NCI-H1092 (cell line): ENCODE results near the gene SPTBN4.
"Not testable (repeated sequence)": the region's sequence is repeated elsewhere in the genome, so short reads cannot be mapped to it uniquely, and the experiment has no call there.

ENCODE experiments used
- DNase-seq: peaks from one replicate; lab custom pipeline; 2025; lab: John Stamatoyannopoulos, UW

SPTBN4 gene

DNA sequence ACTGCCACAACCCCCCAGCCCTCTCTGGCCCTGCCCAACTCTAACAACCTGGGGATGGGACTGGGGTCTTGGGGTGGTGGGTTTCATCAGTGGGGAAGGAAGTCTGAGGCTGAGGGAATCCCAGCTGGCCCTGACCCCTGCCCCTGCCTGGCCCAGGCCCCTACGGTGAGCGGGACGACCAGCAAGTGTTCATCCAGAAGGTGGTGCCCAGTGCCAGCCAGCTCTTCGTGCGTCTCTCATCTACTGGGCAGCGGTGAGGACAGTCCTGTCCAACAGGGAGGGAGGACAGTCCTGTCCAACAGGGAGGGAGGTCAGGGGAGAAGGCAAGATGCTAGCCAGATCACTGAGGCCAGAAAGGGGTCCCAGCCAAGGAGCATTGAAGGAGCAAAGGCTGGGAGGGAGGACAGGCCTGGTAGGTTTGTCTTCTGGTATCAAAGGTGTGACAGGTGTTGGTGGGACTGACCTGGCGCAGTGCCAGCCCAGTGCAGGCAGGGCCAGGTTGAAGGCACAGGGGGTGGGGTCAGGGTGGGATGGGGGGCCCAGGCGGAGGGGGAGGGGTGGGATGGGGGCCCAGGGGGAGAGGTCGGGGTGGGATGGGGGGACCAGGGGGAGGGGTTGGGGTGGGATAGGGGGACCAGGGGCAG is 122.2 kb downstream of the SPTBN4 start:
- DNase-seq: no peak

DNA sequence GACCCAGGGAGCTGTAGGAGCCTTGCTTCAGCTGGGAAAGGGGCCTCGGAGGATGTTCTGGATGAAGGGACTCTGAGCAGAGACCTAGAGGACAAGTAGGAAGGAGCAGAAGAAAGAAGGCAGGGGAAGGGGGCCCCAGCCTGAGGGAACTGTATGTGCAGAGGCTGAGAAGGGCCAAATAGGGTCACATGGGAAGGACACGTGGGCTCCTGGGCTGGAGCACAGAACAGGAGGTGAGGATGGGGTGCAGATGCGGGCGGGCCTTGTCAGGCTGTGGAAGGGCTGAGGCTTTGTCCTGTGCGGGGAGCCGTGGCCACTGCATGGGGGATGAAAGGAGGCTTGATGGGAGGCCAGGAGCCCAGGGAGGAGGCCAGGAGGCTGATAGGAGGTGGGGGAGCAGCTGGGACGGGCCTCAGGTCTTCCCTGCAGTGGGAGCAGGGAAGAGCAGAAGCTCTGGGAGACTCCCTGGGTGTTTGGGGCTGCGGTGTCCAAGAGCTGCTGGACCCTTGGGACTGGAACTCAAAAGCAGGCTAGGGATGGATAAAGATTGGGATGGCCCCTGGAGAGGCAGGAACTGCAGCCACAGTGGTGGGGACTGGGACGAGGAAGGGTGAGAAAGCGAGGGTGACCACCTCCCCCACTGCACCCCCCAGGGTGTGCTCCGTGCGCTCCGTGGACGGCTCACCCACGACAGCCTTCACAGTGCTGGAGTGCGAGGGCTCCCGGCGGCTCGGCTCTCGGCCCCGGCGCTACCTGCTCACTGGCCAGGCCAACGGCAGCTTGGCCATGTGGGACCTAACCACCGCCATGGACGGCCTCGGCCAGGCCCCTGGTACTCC is 123.0 kb downstream of the SPTBN4 start:
- no peak for DNase-seq

DNA sequence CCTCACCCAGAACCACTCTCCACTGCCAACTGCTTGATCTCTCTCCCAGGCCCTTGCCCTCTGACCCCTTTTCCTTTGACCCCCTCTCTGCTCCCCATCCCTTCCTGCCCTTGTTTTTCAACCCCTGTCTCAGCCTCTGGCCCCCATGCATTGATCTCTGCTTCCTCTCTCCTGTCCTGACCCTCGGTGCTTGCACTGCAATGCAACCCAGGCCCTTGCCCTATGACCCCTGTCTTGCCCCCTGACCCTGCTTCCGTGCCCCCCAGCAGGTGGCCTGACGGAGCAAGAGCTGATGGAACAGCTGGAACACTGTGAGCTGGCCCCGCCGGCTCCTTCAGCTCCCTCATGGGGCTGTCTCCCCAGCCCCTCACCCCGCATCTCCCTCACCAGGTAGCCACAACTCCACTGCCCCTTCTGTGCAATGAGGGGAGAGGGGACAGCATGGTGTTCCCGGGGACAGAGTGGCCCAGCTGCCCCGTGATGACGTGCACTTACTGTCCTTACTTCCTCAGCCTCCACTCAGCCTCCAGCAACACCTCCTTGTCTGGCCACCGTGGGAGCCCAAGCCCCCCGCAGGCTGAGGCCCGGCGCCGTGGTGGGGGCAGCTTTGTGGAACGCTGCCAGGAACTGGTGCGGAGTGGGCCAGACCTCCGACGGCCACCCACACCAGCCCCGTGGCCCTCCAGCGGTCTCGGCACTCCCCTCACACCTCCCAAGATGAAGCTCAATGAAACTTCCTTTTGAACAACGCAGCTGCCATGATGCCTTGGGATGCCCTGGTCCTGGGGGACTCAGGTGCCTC is 123.9 kb downstream of the SPTBN4 start:
- no peak for DNase-seq

DNA sequence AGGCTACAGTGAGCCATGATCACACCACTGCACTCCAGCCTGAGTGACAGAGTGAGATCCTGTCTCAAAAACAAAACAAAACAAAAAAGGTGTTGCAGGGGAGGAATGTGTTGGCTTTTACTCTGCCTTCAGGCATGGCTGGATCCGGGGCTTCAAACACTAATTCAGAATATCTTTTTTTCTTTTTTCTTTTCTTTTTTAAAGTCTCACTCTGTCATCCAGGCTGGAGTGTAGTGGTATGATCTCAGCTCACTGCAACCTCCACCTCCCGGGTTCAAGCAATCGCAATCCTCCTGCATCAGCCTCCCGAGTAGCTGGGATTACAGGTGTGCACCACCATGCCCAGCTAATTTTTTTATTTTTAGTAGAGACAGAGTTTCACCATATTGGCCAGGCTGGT is 124.9 kb downstream of the SPTBN4 start:
- DNase-seq: not testable (repeated sequence)

DNA sequence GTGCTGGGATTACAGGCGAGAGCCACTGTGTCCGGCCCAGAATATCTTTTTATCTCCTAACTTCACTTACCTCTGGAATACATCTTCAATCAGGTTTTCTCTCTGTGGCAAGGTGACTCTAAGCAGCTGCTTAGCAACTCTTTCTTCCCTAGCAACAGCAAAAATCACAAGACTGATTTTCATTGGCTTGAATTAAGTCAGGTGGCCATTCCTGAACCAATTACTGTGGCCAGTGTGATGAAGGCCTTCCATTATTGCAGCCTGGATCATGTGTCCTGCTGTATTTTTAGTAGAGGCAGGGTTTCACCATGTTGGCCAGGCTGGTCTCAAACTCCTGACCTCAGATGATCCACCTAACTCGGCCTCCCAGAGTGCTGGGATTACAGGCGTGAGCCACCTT is 125.4 kb downstream of the SPTBN4 start:
- DNase-seq: no peak

DNA sequence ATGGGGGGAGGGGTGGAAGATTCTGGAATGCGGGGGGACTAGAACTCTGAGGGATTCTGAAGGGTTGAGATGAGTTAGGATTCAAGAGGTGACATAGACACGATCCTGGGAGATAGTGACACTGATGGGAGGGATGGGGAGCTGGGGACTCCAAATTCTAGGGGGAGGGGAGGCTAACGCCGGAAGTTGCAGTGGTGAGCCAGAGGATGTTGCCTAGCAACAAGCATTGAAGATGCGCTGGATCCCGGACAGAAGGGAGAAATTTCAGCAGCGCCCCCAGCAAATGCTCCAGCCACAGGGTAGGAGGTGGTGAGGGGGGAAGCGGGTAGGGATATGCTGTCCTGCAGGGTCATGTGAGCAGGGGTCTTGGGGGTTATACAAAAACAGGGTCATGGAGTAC is 127.5 kb downstream of the SPTBN4 start:
- DNase-seq: no peak

DNA sequence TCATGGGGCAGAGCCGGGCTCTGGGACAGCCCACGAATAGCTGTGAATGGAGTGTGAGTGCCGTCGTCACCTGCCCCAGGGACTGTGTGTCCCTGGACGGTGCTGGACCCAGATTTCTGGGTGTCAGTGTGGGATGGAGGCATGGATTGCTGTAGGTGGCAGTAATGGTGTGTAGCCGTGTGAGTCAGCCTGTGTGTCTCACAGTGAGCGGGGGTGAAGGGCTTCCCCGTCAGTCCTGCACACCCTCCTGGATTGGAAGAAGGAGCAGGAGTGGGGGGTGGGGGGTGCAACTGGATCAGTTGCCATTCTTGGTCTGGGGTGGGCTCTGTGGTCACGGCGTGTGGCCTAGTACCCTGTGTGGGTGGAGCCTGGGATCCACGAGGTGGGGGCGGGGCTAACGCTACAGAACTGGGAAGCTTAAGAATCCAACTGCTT is 127.9 kb downstream of the SPTBN4 start:
- DNase-seq: no peak

DNA sequence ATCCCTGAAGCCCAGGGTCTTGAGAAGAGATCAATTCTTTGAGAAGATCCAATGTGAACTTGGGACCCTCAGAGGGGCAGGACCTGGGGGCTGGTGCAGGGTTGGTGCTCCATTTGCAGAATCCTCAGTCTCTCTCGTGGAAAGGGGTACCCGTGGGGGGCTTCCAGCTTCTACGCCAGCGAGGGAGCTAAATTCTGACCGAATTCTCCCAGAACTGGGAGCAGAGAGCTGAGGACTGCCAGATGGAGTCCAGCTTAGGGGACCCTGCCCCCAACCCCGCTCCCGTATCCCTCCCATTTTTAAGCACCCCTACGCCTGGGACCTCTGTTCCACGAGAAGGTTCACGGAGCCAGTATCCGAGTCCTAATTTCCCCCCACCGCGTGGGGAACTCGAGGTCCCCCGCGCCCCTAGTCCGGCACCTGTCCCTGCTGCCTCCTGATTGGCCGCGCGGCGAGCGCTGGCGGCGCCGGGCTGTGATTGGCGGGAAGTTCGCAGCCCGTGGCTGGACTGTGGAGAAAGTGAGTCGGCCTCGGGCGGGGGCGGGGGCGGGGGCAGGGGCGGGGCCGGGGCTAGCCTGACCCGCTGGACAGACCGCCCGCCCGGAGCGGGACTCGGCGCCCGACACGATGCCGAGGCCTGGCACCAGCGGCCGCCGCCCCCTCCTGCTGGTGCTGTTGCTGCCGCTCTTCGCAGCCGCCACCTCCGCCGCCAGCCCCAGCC is 130.0 kb downstream of the SPTBN4 start:
- no peak for DNase-seq

DNA sequence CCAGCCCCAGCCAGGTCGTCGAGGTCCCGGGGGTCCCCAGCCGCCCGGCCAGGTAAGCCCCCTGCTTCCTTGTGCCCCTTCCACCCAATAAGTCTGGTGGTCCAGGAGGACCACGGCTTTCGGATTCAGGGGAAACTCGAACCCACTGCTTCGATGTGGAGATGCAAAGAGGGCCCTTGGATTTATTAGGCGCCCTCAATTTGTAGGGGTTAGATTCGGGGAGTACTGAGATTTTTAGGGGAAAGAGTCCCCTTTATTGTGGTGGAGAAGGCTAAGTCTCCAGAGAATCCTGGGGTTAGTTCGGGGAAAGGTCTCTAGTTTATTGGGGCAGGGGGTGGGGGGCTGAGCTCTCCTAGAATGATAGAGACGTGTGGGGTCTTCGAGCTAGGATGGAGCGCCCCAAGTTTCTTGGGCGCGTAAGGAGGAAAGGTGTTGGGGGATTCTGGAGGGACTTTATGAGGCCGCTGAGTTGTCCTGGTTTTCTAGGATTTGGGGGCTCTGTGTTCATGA is 130.6 kb downstream of the SPTBN4 start:
- no peak for DNase-seq

DNA sequence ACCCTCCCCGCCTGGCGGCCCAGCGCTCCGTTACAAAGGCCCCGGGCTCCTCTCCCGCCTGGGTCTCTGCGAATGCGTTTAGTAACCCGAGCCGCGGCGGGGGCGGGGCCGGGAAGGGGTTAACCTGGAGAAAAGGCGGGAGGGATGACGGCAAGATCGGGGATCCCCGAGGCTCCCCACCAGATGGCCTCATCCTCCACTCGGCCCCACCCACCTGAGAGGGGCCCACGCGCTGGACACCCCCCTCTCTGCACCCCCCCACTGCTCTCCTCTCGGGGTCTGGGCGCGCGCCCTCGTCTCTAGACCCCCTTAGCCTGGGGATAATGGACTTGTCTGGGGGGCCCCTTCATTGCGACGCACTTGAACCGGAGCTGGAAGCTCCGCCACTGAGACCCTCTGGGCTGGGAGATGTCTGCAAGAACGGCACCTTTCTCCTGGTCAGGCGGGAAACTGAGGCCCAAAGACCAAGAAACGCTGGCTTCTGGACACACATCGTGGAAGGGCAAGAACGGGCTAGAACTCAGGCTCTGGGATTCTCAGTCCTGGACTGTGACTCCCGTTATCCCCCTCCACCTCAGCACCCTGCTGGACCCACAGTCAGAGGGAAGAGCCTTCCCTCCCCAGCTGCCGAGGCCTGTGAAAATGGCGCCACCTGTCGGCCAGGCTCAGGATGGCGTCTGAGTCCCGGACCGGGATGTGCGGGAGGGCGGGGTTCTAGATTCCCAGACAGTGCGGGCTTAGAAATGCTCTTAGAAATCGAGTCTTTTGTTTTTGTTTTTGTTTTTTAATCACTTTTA is 131.5 kb downstream of the SPTBN4 start:
- peak; percentile 43 for DNase-seq

DNA sequence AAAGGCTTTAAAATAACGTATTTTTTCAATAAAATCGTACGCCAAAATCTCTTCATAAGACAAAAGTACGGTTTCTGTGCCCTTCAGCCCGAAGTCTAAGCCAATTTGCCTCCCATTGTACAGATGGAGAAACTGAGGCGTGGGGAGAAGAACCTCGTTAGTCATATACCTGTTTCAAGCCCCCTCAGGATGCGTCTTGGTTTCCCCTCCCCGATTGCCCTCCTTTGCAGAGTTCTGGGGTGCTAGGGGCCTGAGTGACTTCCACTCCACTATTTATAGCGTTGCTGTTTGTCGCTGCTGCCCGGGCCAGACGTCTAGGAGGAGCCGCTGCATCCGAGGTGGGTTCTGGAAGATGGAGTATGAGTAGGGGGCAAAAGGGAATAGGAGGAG is 132.1 kb downstream of the SPTBN4 start:
- DNase-seq: no peak

DNA sequence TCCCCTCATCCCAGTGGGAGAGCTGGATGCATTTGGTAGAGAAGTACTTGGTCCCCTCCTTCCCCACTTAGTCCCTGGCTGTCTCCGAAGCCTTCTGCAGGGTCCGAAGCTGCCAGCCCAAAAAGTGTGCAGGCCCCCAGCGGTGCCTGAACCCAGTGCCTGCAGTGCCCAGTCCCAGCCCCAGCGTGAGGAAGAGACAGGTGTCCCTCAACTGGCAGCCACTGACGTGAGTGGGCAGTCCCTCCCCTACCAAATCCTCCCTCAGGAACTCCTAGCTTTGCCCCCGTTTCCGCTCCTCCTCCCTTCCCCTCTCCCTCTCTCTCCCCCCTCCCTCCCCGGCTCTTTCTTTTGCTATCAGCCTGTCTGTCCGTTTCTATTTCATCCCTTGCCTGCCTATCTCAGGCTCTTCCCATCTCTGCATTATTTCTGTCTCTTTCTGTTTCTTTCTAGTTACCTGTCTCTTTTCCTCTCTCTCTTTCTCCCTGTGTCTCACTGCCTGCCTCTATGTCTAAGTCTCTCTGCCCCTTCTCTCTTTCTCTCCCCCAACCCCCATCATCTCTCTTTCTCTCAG is 132.6 kb downstream of the SPTBN4 start:
- no peak for DNase-seq

DNA sequence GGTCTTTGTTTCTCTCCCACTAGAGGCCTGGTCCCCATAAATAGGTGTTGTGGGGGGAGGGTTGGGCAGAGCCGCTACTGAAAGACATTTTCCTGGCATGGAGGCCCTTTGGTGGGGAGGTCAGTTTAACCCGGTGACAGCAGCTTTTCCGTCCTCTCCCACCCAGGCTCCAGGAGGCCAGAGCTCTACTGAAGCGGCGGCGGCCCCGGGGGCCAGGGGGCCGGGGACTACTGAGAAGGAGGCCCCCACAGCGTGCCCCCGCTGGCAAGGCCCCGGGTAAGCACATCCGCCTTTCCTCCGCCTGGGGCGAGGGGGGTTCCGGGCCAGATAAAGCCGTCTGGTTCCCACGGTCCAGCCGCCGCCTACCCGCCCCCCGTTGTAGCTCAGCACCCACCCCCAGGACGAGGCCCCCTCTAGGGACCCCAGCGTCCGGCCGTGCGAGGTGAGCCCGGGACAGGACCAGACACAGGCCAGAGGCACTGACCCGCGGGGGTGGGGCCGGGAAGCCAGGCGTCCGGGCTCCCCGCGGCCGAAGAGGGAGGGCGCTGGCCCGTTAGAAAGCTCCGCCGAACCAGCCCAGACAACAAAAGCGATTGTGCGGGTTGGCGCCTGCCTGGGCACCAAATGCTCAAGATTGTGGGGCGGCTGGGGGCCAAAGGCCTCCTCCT is 133.2 kb downstream of the SPTBN4 start:
- no peak for DNase-seq

DNA sequence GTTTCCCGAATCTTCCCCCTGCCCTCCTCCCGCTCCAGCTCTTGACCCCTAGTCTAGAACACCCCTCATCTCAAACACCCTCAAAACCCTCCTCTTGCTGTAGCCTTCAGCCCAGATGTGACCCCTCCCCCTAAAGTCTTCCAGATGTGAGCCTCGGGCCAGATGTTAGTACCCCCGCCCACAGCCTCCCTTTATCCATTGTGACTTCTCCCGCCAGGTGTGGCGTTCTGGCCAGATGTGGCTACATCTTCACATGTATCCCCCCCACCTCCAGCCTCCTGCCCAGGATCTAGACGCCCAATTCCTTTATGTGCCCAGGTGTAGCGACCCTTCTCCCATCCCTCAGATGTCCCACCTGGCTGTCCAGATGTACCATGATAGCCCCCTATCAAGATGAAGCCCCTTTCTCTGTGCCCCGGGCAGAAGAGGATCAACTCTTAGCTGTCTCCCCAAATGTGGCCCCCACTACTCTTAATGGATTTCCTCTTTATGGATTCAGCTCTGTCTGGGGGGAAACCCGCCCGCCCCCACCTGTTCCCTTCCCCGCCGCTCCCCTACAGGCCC is 133.9 kb downstream of the SPTBN4 start:
- DNase-seq: no peak

DNA sequence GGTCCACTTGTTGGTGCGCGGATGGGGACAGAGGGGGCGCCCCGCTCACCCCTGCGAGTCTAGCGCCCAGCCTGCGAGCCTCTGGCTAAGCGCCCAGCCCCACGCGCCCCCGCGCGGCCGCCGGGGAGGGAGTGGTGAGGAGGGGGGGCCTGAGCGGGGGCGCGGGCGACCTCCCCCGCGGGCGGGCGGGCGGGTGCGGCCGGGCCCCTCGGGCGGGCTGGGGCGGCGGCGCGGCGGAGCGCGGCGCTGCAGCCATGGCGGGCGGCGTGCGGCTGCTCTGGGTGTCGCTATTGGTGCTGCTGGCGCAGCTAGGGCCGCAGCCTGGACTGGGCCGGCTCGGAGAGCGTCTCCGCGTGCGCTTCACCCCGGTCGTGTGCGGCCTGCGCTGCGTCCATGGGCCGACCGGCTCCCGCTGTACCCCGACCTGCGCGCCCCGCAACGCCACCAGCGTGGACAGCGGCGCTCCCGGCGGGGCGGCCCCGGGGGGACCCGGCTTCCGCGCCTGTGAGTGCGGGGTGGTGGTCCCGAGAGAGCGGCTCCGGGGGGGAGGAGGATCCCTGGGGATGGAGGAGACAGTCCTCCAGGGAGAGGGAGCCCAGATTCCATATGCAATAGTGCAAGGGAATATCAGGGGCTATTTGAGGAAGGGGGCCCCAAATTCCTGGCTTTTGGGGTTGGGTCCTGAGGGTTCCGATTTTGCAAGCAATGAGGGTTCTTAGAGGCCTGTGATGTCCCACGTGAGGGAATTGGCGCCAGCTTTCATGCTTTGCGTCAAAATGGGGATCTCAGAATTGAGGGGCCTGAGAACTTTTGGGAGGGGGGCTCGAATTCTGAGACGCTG is 134.6 kb downstream of the SPTBN4 start, which contains the start of gene LTBP4:
Gene LTBP4 (plus strand): TSS at position 236 of the 841 bp plus-strand sequence. CDS start 19 bp downstream, at position 255.
- DNase-seq: no peak

DNA sequence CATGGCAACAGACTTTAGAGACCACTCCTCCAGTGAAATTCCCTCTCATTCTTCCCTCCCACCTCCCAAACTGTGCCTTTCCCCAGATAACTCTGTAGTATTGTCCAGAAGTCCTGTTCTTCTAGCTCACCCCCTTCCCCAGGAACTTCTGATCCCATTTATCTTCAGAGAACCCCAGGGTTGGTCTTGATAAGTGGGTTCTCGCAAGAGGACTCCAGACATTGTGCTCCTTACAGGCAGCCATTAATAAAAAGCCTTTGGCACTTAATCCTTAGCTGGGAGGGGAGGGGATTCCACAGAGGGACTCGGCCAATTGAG is 136.2 kb downstream of the SPTBN4 start:
- DNase-seq: no peak

DNA sequence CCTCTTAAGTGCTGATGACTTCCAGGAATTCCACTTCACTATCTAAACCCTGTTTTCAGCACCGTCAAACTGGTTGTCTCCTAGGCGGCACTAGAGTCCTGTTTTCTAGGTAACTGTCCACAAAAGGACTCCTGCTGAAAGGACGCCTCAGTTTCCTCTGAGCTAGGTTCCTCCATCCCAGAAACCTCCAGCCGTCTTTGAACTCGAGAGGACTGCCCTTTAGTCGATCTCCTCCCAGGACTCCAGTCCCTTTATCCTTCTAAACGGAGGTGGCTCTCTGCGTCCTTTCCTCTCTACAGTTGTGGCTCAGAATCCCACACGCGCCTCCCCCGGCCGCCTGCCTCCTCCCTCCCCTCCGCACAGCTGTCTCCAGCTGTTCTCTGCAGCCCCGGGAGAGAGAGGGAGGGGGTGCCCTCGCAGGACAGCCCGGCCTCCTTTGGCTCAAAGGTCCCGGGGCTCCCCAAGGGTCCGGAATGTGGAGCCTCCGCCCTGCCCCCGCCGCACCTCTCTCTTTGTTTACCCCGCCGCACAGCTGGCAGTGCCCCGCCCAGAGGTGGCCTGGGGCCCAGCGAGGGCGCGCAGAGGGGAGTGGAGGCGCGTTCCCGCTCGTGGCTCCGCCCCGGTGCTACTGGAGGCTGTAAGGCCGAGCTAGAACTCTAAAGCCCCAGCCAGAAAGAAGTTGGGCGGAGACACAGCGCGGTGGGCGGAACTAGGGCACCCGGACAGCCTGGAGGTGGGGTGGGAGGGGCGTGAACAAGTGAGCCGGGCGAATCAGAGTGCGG is 136.8 kb downstream of the SPTBN4 start:
- DNase-seq: peak; percentile 40

DNA sequence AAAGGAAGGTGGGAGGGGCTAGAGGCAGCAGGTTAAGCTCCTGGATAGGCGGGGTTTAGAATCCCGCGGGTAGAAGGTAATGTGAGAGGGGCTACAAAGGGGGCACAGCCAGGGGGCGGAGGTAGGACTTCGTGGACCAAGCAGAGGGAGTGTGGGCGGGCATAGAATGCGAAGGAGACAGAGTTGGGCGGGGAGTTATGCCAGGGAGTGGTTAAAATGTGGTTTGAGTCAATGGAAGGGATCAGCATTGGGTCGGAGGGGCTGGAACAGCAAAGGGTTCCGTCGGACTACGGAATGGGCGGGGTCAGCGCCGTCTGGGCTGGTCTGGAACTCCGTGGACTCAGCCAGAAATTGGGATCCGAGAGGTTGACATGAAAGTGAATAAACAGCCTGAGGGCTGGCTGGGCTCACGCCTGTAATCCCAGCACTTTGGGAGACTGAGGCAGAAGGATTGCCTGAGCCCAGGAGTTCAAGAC is 137.4 kb downstream of the SPTBN4 start:
- no peak for DNase-seq
